Frontal cortex (tissue), 1 donor: ENCODE data around the gene EXOC6B. TPM values are rescaled to one million over a fixed set of nuclear protein-coding genes. Genes with fewer than 3 reads are reported as not detected.

Experiments used
- small RNA-seq: library from RNA; depleted of rRNA; stranded (forward); fragments of <200 nt; gene quantifications from one replicate; pipeline ENCODE3, GENCODE V24; 2014
- total RNA-seq: library from RNA; depleted of rRNA; stranded (reverse); fragments of >200 nt; gene quantifications from one replicate; pipeline ENCODE4 v1.2.3, GENCODE V29; 2014

EXOC6B gene
- total RNA-seq, 1 donor from 2014 or later: 232 TPM

Small RNA genes lying within 50 kb of the gene (small RNA-seq; reads per million reads assigned to genes)
- gene RF00592 (not detected), gene RNU2-39P (0.08 reads per million)

Other genes starting within 250 kb of the EXOC6B start
- gene SPR, start 61.4 kb upstream of the EXOC6B start, total RNA-seq: 1.6 TPM
- 11.8 TPM for gene EMX1, start 91.5 kb upstream of the EXOC6B start, total RNA-seq
- 12.2 TPM for gene SFXN5, start 245.7 kb upstream of the EXOC6B start, total RNA-seq